ENCODE data around the gene USP44.

DNA sequence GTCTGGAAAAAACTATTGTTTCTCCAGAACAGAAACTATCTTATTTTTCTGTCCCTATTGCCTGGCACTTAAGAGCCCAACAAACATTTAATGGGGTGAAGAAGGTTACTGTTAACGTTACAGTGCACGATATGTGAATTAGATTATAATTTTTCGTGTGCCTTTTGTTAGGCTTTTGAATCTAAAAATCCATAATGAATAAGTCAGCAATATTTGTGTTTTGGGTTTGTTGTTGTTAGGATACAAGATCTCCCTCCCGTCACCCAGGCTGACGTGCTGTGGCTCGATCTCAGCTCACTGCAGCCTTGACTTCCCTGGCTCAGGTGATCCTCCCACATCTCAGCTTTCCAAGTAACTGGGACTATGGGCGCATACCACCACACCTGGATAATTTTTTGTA is 69.4 kb downstream of the USP44 start:
- TF ChIP-seq POLR2AphosphoS5 (IDR thresholded peaks at IDR 0.05; ENCODE audit: insufficient read depth, low read depth, low read length) (no peak), CTCF (IDR thresholded peaks at IDR 0.05; ENCODE audit: extremely low read depth in 1 of 2, insufficient read depth in 1 of 2, low read depth in 1 of 2, low read length in 2 of 2) (no peak)

All from endothelial cell of umbilical vein (primary cell).